Kidney epithelial cell (primary cell): Measurements from ENCODE around the gene LIME1. TPM values are rescaled to one million over a fixed set of nuclear protein-coding genes. Genes with fewer than 3 reads are reported as not detected.
"Not testable (repeated sequence)": the region's sequence is repeated elsewhere in the genome, so short reads cannot be mapped to it uniquely, and the experiment has no call there.

Experiments
- DNase-seq: peaks from one replicate; pipeline ENCODE4 v3.0.0-alpha.2; 2010; ENCODE audit warnings: low read depth
- H3K27me3 ChIP-seq: 2 replicates; pipeline ENCODE4 v1.6.0; 2011; ENCODE audit warnings: low read length; ENCODE audit not compliant: control insufficient read depth, insufficient read depth
- H3K36me3 ChIP-seq: 2 replicates; pipeline ENCODE4 v1.5.1; 2011; ENCODE audit warnings: low read length; ENCODE audit not compliant: control insufficient read depth, insufficient read depth
- H3K4me3 ChIP-seq: 2 replicates; pipeline ENCODE4 v1.5.1; 2011; ENCODE audit warnings: low read depth, mild to moderate bottlenecking, control low read depth, low read length
- total RNA-seq: library from RNA; depleted of rRNA; stranded (reverse); fragments of >200 nt; gene quantifications from 2 replicates; pipeline ENCODE4 v1.2.3, GENCODE V29; 2015
- TF ChIP-seq, protein P1 (sequence below): IDR thresholded peaks from 2 replicates; pipeline ENCODE4 v1.5.1; 2011; ENCODE audit warnings: mild to moderate bottlenecking, moderate library complexity, low read length, control low read depth, inconsistent platforms; ENCODE audit not compliant: insufficient read depth, poor library complexity, severe bottlenecking

The LIME1 gene
- total RNA-seq, 1 donor from 2014 or later = 9.4 TPM

DNA sequence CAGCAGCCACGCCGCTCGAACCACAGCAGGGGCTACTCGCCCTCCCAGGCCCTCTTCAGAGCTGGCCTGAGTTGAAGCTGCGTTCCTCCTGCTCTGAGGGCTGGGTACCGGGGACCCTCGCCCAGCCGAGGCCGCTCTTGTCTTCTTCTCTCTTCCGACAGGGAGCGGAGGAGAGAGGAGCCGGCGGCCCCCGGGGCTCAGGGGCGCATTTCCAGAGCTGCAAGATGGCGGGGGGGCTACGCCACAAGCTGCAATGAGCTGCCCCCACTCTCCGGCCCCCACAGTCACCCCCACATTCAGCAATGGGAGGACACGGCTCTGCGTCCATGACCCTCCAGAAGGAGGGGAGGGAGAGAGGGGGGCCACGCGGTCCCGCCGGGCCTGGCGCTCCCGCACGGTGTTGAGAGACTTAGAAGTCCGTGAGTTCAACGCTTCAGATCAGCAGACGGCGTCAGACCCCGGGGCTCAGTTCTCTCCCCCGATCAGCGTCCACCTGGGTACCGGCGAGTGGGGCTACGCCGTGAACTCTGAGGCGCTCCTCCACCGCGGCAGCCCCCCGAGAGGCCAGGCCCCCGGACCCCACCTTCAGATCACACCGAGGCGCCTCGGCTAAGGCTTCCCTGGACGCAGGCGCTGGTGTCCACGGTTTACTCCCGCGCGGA, 34.7 kb downstream of the LIME1 start:
- Histone ChIP-seq H3K4me3 (no peak overlapping the region), H3K27me3 (peaks cover 9% of the 10 kb centered on the region), H3K36me3 (no peaks in the 10 kb centered on the region)
- no peak for DNase-seq
- TF ChIP-seq, protein P1, sequence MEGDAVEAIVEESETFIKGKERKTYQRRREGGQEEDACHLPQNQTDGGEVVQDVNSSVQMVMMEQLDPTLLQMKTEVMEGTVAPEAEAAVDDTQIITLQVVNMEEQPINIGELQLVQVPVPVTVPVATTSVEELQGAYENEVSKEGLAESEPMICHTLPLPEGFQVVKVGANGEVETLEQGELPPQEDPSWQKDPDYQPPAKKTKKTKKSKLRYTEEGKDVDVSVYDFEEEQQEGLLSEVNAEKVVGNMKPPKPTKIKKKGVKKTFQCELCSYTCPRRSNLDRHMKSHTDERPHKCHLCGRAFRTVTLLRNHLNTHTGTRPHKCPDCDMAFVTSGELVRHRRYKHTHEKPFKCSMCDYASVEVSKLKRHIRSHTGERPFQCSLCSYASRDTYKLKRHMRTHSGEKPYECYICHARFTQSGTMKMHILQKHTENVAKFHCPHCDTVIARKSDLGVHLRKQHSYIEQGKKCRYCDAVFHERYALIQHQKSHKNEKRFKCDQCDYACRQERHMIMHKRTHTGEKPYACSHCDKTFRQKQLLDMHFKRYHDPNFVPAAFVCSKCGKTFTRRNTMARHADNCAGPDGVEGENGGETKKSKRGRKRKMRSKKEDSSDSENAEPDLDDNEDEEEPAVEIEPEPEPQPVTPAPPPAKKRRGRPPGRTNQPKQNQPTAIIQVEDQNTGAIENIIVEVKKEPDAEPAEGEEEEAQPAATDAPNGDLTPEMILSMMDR = no peak

DNA sequence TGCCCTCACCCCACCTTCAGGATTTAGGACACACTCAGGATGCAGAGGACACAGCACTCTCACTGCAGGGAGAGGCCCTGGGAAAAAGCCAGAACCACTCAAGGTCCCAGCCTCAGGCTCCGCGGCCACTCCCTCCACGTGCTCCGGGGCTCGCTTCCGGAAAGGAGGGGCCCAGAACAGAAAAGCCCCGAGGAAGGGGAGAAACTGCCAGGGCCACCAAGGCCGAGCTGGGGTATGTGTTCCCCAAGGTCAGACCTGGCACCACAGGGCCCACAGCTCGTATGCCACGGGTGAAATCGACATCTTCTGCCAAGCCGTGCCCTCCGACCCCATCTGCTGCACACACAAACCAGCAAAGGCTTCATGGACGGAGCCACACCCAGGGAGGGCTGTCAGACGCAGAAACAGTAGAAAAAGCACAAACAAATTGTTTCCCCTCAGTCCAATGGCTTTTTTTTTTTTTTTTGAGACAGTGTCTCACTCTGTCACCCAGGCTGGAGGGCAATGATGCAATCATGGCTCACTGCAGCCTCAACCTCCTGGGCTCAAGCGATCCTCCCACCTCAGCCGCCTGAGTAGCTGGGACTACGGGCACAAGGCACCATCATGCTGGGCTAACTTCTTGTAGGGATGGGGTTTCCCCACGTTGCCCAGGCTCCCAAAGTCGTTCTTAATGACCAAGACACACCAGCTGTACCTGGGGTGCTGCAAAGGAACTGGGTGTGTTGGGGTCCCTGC, 36.5 kb downstream of the LIME1 start:
- Histone ChIP-seq H3K36me3 (no peaks in the 10 kb centered on the region), H3K4me3 (no peak overlapping the region), H3K27me3 (peaks cover 9% of the 10 kb centered on the region)
- DNase-seq = no peak
- TF ChIP-seq, protein P1 = no peak

DNA sequence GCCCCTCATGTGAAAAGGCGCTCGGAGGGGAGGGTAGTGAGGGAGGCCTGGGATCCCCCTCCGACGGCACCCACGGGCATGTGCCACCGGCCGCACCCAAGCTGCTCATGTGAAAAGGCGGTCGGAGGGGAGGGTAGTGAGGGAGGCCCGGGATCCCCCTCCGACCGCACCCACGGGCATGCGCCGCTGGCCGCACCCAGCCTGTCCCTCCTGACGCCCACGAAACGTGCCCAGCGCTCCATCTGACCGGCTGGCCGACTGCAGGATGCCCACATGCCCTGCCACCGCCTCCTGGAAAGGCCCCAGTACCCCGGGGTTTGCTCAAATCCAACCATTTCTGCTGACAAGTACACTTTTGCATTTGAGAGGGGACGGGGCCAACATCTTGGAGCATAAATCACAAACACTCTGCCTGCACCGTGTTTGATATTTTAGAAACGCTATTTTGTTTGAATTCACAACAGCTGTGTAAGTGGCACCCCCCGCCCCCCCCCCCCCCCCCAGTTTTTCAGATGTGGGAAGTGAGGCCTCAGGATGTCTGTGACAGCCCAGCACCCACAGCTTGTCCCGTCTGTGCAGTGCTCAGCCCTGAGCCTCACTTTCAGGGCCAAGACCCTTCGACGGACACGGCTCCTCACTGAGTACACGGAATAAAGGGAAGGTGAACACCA, 37.2 kb downstream of the LIME1 start:
- no peak for DNase-seq
- Histone ChIP-seq H3K4me3 (no peak overlapping the region), H3K36me3 (no peaks in the 10 kb centered on the region), H3K27me3 (peaks cover 9% of the 10 kb centered on the region)
- TF ChIP-seq, protein P1 = no peak

DNA sequence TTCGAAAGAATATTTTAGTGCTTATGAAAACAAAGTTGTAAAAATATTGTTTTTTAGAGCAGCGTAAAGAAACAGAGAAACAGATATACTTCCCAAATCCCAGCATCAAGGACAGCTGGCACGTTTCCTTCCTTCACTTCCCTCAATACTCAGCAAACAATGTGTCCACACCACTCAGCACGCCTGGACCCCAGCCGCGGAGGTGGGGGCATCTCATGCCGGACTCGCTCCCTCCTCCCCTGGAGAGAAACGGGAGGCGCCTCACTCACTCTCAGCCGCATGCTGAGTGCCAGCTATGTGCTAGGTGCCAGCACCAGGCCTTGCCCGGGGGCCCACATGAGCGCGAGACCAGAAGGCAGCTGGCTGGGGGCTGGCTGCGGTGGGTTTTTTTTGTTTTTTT, 37.8 kb downstream of the LIME1 start:
- H3K27me3 ChIP-seq = peaks cover 9% of the 10 kb centered on the region
- H3K36me3 ChIP-seq = no peaks in the 10 kb centered on the region
- no peak overlapping the region for H3K4me3 ChIP-seq
- DNase-seq = no peak
- TF ChIP-seq, protein P1 = no peak

DNA sequence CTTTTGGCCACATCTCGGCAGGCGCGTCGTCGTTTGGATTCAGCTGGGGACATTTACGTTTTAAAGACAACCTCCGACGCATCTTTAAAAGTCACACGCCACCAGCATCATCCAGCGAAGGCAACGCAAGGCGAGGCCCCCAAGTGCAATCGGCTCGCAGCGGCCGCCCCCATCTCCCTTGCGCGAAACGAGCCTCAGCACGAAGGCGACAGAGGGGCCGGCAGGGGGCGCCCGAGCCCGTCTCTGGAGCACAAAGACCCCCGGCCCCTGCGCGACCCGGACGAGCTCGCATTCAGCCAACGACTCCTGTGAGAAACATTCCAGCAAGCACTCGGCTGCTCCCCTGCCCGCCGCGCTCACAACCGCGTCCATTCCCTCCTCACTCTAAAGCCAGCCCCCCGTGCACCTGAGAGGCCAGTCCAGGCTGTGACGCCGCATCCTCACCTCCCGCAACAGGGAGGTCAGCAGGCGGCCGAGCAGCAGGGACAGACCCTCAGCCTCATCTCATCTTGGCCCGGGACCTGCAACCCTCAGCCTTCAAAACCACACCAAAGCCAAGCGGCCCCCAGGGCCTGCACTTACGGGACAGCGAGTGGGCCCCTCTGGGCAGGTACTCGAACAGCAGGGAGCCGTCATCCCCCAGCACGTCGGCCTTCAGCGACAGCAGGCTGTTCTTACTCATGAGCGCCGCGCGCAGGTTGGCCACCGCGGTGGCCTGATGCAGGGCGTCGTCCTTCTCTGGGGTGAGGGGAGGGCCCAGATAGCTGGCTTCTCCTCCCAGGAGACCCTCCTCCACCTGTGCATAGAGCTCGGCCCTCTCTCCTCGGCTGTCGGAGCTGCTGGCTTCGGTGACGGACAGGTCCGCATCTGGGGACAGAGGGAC, 38.9 kb downstream of the LIME1 start:
- no peaks in the 10 kb centered on the region for H3K36me3 ChIP-seq
- TF ChIP-seq, protein P1 = peak; percentile 91
- no peak for DNase-seq

DNA sequence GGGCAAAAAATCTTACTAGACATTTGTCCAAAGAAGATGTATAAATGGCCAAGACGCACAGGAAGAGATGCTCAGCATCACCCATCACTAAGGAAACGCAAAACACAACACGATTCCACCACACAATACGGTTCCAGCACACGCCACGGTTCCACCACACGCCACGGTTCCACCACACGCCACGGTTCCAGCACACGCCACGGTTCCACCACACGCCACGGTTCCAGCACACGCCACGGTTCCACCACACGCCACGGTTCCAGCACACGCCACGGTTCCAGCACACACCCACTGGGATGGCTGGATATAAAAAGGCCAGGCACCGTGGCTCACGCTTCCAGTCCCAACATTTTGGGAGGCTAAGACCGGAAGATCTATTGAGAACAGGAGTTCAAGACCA, 40.4 kb downstream of the LIME1 start:
- not testable (repeated sequence) for DNase-seq, H3K27me3 ChIP-seq, H3K36me3 ChIP-seq

More for the DNA sequence above, 38.9 kb downstream of the LIME1 start:
- Histone ChIP-seq H3K27me3 (peaks cover 9% of the 10 kb centered on the region), H3K4me3 (no peak overlapping the region)

More for the DNA sequence above, 40.4 kb downstream of the LIME1 start:
- not testable (repeated sequence) for H3K4me3 ChIP-seq
